GM19239 (cell line): ENCODE measurements around the gene CKAP2L.

Experiments
- DNase-seq: peaks from one replicate; pipeline ENCODE4 v3.0.0; 2011; ENCODE audit warnings: low spot score; ENCODE audit not compliant: insufficient read length
- FAIRE-seq: peaks from 2 replicates; lab custom pipeline; 2011; peaks lifted over from hg19 to GRCh38; lab: Jason Lieb, UNC

CKAP2L gene

GRCh38 chr2:112688086-112688880 is 76.1 kb downstream of the CKAP2L start:
- DNase-seq (no peak), FAIRE-seq (no peak)

DNA sequence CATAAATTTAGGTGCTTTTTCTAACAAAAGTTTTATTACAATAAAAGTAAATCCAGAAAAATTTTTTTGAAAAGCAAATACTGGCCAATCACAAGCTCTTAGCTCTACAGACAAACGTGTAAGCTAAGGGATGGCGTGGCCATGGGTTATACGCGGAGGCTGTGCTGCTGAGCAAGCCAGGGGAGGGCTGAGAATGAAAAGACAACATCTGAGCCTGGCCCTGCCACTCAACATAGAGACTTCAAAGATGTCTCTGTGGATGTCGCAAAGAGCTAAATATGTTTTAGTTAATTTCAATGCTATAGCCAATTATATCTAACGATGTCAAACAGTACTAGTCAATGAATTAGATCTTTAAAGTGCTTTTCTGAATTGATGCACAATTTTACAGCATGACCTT is 76.9 kb downstream of the CKAP2L start:
- no peak for FAIRE-seq
- DNase-seq, result no peak
